ENCODE results near the gene CCDC107. TPM values are rescaled to one million over a fixed set of nuclear protein-coding genes. Genes with fewer than 3 reads are reported as not detected.
A peak's percentile ranks its signal among the peaks of the same experiment; 100 is the strongest.

Gene CCDC107
- total RNA-seq, 1 donor from 2014 or later, result 9.8 TPM

GRCh38 chr9:35660966-35661415, 2.9 kb downstream of the CCDC107 start:
- no peak for DNase-seq

- DNase-seq, result no peak
Observed at GRCh38 chr9:35661756-35662350, 3.8 kb downstream of the CCDC107 start.

- no peak for DNase-seq
Observed at GRCh38 chr9:35662437-35662836, 4.3 kb downstream of the CCDC107 start.

- DNase-seq, result peak; percentile 54
Observed at GRCh38 chr9:35664531-35665470, 6.7 kb downstream of the CCDC107 start, which contains the start of gene ARHGEF39. Gene ARHGEF39, minus strand, starts transcription at chr9:35665195. Its CDS starts 26 bp downstream, at chr9:35665169.

GRCh38 chr9:35665471-35665818, 7.4 kb downstream of the CCDC107 start:
- no peak for DNase-seq

GRCh38 chr9:35666045-35666444, 8.0 kb downstream of the CCDC107 start:
- no peak for DNase-seq

GRCh38 chr9:35666549-35666948, 8.5 kb downstream of the CCDC107 start:
- DNase-seq, result no peak

- DNase-seq, result no peak
Observed at GRCh38 chr9:35667939-35668338, 9.8 kb downstream of the CCDC107 start.

- DNase-seq, result no peak
Observed at GRCh38 chr9:35669331-35670145, 11.4 kb downstream of the CCDC107 start.

GRCh38 chr9:35673132-35674024, 15.3 kb downstream of the CCDC107 start, which contains the start of gene CA9:
Gene CA9, plus strand, starts transcription at chr9:35673928. Its CDS starts 32 bp downstream, at chr9:35673960.
- DNase-seq, result no peak

GRCh38 chr9:35674025-35674361, 15.9 kb downstream of the CCDC107 start:
- DNase-seq, result no peak

GRCh38 chr9:35675204-35675603, 17.1 kb downstream of the CCDC107 start:
- DNase-seq, result no peak

GRCh38 chr9:35675732-35676392, 17.8 kb downstream of the CCDC107 start:
- DNase-seq, result no peak

- no peak for DNase-seq
Observed at GRCh38 chr9:35679091-35679490, 21.0 kb downstream of the CCDC107 start.

- no peak for DNase-seq
Observed at GRCh38 chr9:35679766-35680330, 21.8 kb downstream of the CCDC107 start.

- no peak for DNase-seq
Observed at GRCh38 chr9:35680331-35681105, 22.4 kb downstream of the CCDC107 start.

GRCh38 chr9:35681341-35682002, 23.4 kb downstream of the CCDC107 start:
- no peak for DNase-seq

- DNase-seq, result no peak
Observed at GRCh38 chr9:35682051-35682450, 24.0 kb downstream of the CCDC107 start.

All from skin of body (tissue), 2 donors.